Measurements from ENCODE around the gene ARID3A. TPM values are rescaled to one million over a fixed set of nuclear protein-coding genes. Genes with fewer than 3 reads are reported as not detected.

Gene ARID3A
- total and polyA plus RNA-seq, 7 experiments from 2014 or later = 0.57 to 33.1 (median 8.6) TPM

DNA sequence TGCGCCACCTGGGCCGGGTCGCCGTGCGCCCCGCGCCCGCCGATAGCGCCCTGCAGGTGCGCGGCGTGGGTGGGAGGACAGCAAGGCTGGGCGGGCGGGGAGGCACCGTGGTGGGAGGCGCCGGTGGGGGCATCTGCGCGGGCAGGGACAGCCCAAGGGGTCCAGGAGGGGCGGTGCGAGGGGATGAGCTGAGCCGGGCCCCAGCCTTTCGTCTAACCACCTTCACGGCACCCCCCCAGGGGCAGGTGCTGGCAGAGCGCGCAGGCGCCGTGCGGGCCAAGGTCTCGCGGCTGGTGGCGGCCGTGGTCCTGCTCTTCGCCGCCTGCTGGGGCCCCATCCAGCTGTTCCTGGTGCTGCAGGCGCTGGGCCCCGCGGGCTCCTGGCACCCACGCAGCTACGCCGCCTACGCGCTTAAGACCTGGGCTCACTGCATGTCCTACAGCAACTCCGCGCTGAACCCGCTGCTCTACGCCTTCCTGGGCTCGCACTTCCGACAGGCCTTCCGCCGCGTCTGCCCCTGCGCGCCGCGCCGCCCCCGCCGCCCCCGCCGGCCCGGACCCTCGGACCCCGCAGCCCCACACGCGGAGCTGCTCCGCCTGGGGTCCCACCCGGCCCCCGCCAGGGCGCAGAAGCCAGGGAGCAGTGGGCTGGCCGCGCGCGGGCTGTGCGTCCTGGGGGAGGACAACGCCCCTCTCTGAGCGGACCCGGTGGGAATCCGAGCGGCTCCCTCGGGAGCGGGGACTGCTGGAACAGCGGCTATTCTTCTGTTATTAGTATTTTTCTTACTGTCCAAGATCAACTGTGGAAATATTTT, 5.6 kb upstream of the ARID3A start:
- peaks cover 9 to 15% of the 10 kb centered on the region in 2 donors for H3K4me1 ChIP-seq (ENCODE audit: control insufficient read depth in 2 of 2, insufficient read depth in 2 of 2, low read length in 2 of 2)
- POLR2A ChIA-PET = interaction anchor here (0.8 to 8.8 kb wide), 12 partner anchors 10 to 147 kb away, joined by 3 to 82 read pairs (median 5); partner anchors contain the start of genes ARHGAP45, CFD, MED16 and RNU6-9

DNA sequence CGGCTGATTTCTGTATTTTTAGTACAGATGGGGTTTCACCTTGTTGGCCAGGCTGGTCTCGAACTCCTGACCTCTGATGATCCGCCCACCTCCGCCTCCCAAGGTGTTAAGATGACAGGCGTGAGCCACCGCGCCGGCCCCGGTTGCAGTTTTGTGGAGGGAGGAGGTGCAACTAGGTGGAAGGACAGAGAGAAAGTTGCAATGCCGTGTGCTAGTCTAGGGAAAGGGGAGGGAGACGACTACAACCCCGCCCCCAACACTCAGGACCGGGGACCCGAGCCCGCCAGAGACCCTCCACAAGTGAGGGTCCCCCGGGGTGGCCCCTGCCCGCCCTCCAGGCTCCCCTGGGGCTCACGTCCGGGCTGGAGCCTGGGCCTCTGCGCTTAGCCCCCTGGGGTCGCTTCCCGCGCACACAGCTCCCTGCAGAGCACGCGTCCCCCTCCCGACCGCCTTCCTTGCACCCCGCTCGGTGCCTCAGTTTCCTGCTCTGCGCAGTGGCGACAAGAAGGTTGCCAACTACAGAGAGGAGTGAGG, 1.2 kb upstream of the ARID3A start:
- peaks cover 5 to 22% (median 15%) of the 10 kb centered on the region in 7 donors for H3K4me1 Mint-ChIP-seq
- DNase-seq = peak in 1 of 9 donors; percentile 47

More for the DNA sequence above, 5.6 kb upstream of the ARID3A start:
- H3K4me1 Mint-ChIP-seq = peaks cover 5 to 26% (median 18%) of the 10 kb centered on the region in 7 donors
- H3K9me3 ChIP-seq (ENCODE audit: control insufficient read depth in 2 of 3, low read length in 3 of 3) = no peaks in the 10 kb centered on the region
- intact Hi-C loops (cut with micrococcal nuclease) = loop anchor here (1.0 to 5.0 kb wide), 5 partner anchors 13 to 321 kb away; partner anchors contain the start of genes ATP5F1D (in 1 of the 2) and RNF126 (in 1 of the 2)
- peak overlapping the region; percentile 64 for H3K27ac ChIP-seq (ENCODE audit: low read depth, low read length)
- peaks cover 0 to 2% (median 0%) of the 10 kb centered on the region in 3 experiments for H3K36me3 ChIP-seq (ENCODE audit: control insufficient read depth in 2 of 3, insufficient read depth in 3 of 3, low read length in 3 of 3)
- peaks cover 0 to 5% (median 0%) of the 10 kb centered on the region in 5 donors for H3K27me3 Mint-ChIP-seq
- ATAC-seq = peak; percentile 70
- H3K4me3 ChIP-seq (ENCODE audit: low read length) = peak overlapping the region; percentile 21
- H3K36me3 Mint-ChIP-seq = no peaks in the 10 kb centered on the region
- peak overlapping the region in 8 of 9 donors; percentile 51 to 97 (median 80) for H3K27ac Mint-ChIP-seq
- no peaks in the 10 kb centered on the region for H3K27me3 ChIP-seq (ENCODE audit: control insufficient read depth in 2 of 2, insufficient read depth in 2 of 2, low read length in 2 of 2)
- peak overlapping the region; percentile 74 to 91 (median 85) for H3K4me3 Mint-ChIP-seq
- peak; percentile 61 to 77 (median 76) for DNase-seq
- CTCF ChIA-PET = interaction anchor here (0.6 to 6.9 kb wide), 13 partner anchors 9 to 188 kb away, joined by 3 to 106 read pairs (median 4); partner anchors contain the start of genes MED16, RNU6-9 and WDR18
- H3K9me3 Mint-ChIP-seq = no peaks in the 10 kb centered on the region

GRCh38 chr19:925087-925525, 729 bp upstream of the ARID3A start:
- Mint-ChIP-seq H3K36me3 (no peaks in the 10 kb centered on the region), H3K4me3 (peak overlapping the region; percentile 60 to 85 (median 78)), H3K27ac (peak overlapping the region in 5 of 9 donors; percentile 26 to 80 (median 71)), H3K9me3 (no peaks in the 10 kb centered on the region), H3K4me1 (peaks cover 5 to 22% (median 15%) of the 10 kb centered on the region in 7 donors), H3K27me3 (no peaks in the 10 kb centered on the region)
- POLR2A ChIA-PET = interaction anchor here (0.8 to 3.4 kb wide), 5 partner anchors 59 to 278 kb away, joined by 4 to 28 read pairs (median 5); partner anchors contain the start of gene WDR18
- no peaks in the 10 kb centered on the region for H3K27me3 ChIP-seq (ENCODE audit: control insufficient read depth in 2 of 2, insufficient read depth in 2 of 2, low read length in 2 of 2)
- peak overlapping the region; percentile 68 for H3K27ac ChIP-seq (ENCODE audit: low read depth, low read length)
- CTCF ChIA-PET = interaction anchor here (1.3 to 6.9 kb wide), 3 partner anchors 58 to 69 kb away, joined by 5 to 106 read pairs (median 8); partner anchors contain the start of gene WDR18
- H3K36me3 ChIP-seq (ENCODE audit: control insufficient read depth in 2 of 3, insufficient read depth in 3 of 3, low read length in 3 of 3) = peaks cover 0 to 7% (median 0%) of the 10 kb centered on the region in 3 experiments
- ATAC-seq (peak; percentile 56), DNase-seq (peak in 1 of 9 donors; percentile 57)
- H3K4me3 ChIP-seq (ENCODE audit: low read length) = peak overlapping the region; percentile 79
- H3K9me3 ChIP-seq (ENCODE audit: control insufficient read depth in 2 of 3, low read length in 3 of 3) = no peaks in the 10 kb centered on the region
- H3K4me1 ChIP-seq (ENCODE audit: control insufficient read depth in 2 of 2, insufficient read depth in 2 of 2, low read length in 2 of 2) = peaks cover 0 to 4% of the 10 kb centered on the region in 2 donors
- intact Hi-C loops (cut with micrococcal nuclease) = loop anchor here (1.0 kb wide), 6 partner anchors 15 to 316 kb away; partner anchors contain the start of genes WDR18 (in 2 of the 2), ATP5F1D (in 1 of the 2), GPX4 (in 1 of the 2) and POLR2E (in 1 of the 2)

More for the DNA sequence above, 1.2 kb upstream of the ARID3A start:
- H3K27ac ChIP-seq (ENCODE audit: low read depth, low read length) = peak overlapping the region; percentile 68
- no peaks in the 10 kb centered on the region for H3K27me3 ChIP-seq (ENCODE audit: control insufficient read depth in 2 of 2, insufficient read depth in 2 of 2, low read length in 2 of 2)
- H3K9me3 Mint-ChIP-seq = no peaks in the 10 kb centered on the region
- H3K4me1 ChIP-seq (ENCODE audit: control insufficient read depth in 2 of 2, insufficient read depth in 2 of 2, low read length in 2 of 2) = peaks cover under 1 to 4% of the 10 kb centered on the region in 2 donors
- peak overlapping the region; percentile 60 to 85 (median 78) for H3K4me3 Mint-ChIP-seq
- no peaks in the 10 kb centered on the region for H3K9me3 ChIP-seq (ENCODE audit: control insufficient read depth in 2 of 3, low read length in 3 of 3)
- H3K4me3 ChIP-seq (ENCODE audit: low read length) = peak overlapping the region; percentile 79
- ChIA-PET CTCF (interaction anchor here (1.1 to 6.9 kb wide), 5 partner anchors 58 to 156 kb away, joined by 3 to 106 read pairs (median 7); partner anchors contain the start of gene WDR18), POLR2A (interaction anchor here (0.8 to 3.4 kb wide), 7 partner anchors 52 to 279 kb away, joined by 4 to 28 read pairs (median 5); partner anchors contain the start of gene WDR18)
- no peaks in the 10 kb centered on the region for H3K36me3 Mint-ChIP-seq
- H3K27ac Mint-ChIP-seq = peak overlapping the region in 3 of 9 donors; percentile 14 to 71 (median 70)
- intact Hi-C loops (cut with micrococcal nuclease) = loop anchor here (1.0 to 5.0 kb wide), 8 partner anchors 16 to 317 kb away; partner anchors contain the start of genes WDR18 (in 2 of the 2), ATP5F1D (in 1 of the 2), GPX4 (in 1 of the 2) and POLR2E (in 1 of the 2)
- no peak for ATAC-seq
- H3K27me3 Mint-ChIP-seq = no peaks in the 10 kb centered on the region
- peaks cover 0 to 7% (median 0%) of the 10 kb centered on the region in 3 experiments for H3K36me3 ChIP-seq (ENCODE audit: control insufficient read depth in 2 of 3, insufficient read depth in 3 of 3, low read length in 3 of 3)

DNA sequence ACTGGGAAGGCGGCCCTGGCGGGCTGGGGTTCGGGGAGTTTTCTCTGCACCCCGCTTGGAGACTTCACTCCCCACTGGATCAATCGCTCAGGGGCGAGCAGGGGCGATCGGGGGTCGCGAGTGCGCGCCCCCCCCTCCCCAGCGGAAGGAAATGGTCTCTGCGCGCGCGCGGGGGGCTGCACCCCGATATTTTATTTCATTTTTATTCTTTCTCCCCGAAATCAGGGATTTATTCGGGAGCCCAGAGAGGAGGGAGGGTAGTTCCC, 421 bp downstream of the ARID3A start:
- Histone ChIP-seq H3K36me3 (ENCODE audit: control insufficient read depth in 2 of 3, insufficient read depth in 3 of 3, low read length in 3 of 3) (peaks cover 0 to 7% (median 0%) of the 10 kb centered on the region in 3 experiments), H3K4me3 (ENCODE audit: low read length) (peak overlapping the region; percentile 58), H3K27me3 (ENCODE audit: control insufficient read depth in 2 of 2, insufficient read depth in 2 of 2, low read length in 2 of 2) (no peaks in the 10 kb centered on the region), H3K9me3 (ENCODE audit: control insufficient read depth in 2 of 3, low read length in 3 of 3) (no peaks in the 10 kb centered on the region), H3K4me1 (ENCODE audit: control insufficient read depth in 2 of 2, insufficient read depth in 2 of 2, low read length in 2 of 2) (peaks cover 0 to 4% of the 10 kb centered on the region in 2 donors), H3K27ac (ENCODE audit: low read depth, low read length) (peak overlapping the region; percentile 67)
- peak overlapping the region; percentile 63 to 85 (median 72) for H3K4me3 Mint-ChIP-seq
- no peaks in the 10 kb centered on the region for H3K9me3 Mint-ChIP-seq
- peaks cover 2 to 15% (median 9%) of the 10 kb centered on the region in 7 donors for H3K4me1 Mint-ChIP-seq
- ATAC-seq (no peak), DNase-seq (no peak)
- intact Hi-C loops (cut with micrococcal nuclease) = loop anchor here in 1 of 2 donors (1.0 kb wide), 1 partner anchor 70 kb away; no protein-coding TSS in a partner anchor
- POLR2A ChIA-PET = no interaction called here
- no peaks in the 10 kb centered on the region for H3K27me3 Mint-ChIP-seq
- H3K36me3 Mint-ChIP-seq = peaks cover 0 to 1% (median 0%) of the 10 kb centered on the region in 5 donors
- peak overlapping the region in 1 of 9 donors; percentile 18 for H3K27ac Mint-ChIP-seq
- CTCF ChIA-PET = no interaction called here

DNA sequence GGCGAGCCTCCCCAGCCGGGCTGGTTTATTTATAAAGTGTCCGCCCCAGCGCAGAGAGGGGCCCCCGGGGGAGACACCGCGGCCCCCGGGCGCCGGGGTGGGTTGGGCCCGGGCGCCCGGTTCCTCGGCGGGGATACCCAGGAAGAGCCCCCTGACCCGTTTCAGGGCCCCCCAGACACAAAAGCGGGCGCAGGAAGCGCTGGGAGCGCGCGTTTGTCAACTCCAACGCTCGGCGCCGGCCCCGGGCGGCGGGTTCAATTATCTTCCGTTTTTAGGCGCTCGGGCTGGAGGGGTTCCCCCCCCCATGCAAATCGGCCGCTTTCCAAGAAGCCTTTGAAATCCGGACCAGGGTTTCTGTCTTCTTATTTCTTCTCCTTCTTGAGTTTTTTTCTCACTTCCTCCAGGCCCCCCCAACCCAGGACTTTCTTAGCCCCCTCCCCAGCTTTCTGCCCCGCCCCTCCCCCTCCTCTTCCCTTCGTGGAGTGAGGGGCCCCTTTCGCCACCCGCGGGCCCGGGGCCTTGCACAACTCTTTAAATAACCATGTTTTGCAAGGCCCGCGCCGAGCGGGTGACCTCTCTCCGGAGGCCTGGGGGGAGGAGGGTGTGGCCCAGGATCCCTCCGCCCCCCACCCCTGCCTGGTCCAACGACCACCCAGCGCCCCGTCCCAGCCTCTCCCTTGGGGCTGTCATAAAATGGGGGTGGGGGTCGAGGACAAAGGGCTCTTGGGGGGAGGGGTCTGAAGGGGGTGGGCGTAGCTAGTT, 935 bp downstream of the ARID3A start:
- peak; percentile 17 for ATAC-seq
- Histone ChIP-seq H3K4me3 (ENCODE audit: low read length) (peak overlapping the region; percentile 58), H3K9me3 (ENCODE audit: control insufficient read depth in 2 of 3, low read length in 3 of 3) (no peaks in the 10 kb centered on the region), H3K27ac (ENCODE audit: low read depth, low read length) (peak overlapping the region; percentile 67), H3K27me3 (ENCODE audit: control insufficient read depth in 2 of 2, insufficient read depth in 2 of 2, low read length in 2 of 2) (no peaks in the 10 kb centered on the region), H3K36me3 (ENCODE audit: control insufficient read depth in 2 of 3, insufficient read depth in 3 of 3, low read length in 3 of 3) (peaks cover 0 to 7% (median 0%) of the 10 kb centered on the region in 3 experiments), H3K4me1 (ENCODE audit: control insufficient read depth in 2 of 2, insufficient read depth in 2 of 2, low read length in 2 of 2) (peaks cover 0 to 4% of the 10 kb centered on the region in 2 donors)
- H3K4me3 Mint-ChIP-seq = peak overlapping the region; percentile 63 to 88 (median 78)
- DNase-seq = peak in 2 of 9 donors; percentile 29 to 61
- no peaks in the 10 kb centered on the region for H3K9me3 Mint-ChIP-seq
- H3K36me3 Mint-ChIP-seq = peaks cover 0 to 1% (median 0%) of the 10 kb centered on the region in 5 donors
- H3K27ac Mint-ChIP-seq = peak overlapping the region in 3 of 9 donors; percentile 14 to 78 (median 25)
- no peaks in the 10 kb centered on the region for H3K27me3 Mint-ChIP-seq
- intact Hi-C loops (cut with micrococcal nuclease) = loop anchor here in 1 of 2 donors (1.0 kb wide), 1 partner anchor 70 kb away; no protein-coding TSS in a partner anchor
- ChIA-PET POLR2A (no interaction called here), CTCF (no interaction called here)
- peaks cover 0 to 11% (median 4%) of the 10 kb centered on the region in 7 donors for H3K4me1 Mint-ChIP-seq
